Measurements from ENCODE around the gene ZNF331.
"Not testable (repeated sequence)": the region's sequence is repeated elsewhere in the genome, so short reads cannot be mapped to it uniquely, and the experiment has no call there.

GRCh38 chr19:53498024-53498395, 39.9 kb upstream of the ZNF331 start:
- not testable (repeated sequence) for TF ChIP-seq CTCF (IDR thresholded peaks at IDR 0.05); ZFX (IDR thresholded peaks at IDR 0.05; ENCODE audit: borderline replicate concordance)

All from 22Rv1 (cell line).